Spleen (tissue), 11 donors: ENCODE results near the gene CRHBP. TPM values are rescaled to one million over a fixed set of nuclear protein-coding genes. Genes with fewer than 3 reads are reported as not detected.

Experiments used
- DNase-seq: peaks from one replicate; pipeline ENCODE4 v3.0.0-alpha.2; 2020
- H3K27ac ChIP-seq, 8 donors: fragments of 200-600 bp; sonication (generic) in 7 of 8; 1 replicate in 4 of 8; 2 replicates in 4 of 8; pipeline versions ENCODE4 v1.5.0 to v1.8.0; 2016 to 2021; ENCODE audit warnings: inconsistent platforms in 4 of 8, mild to moderate bottlenecking in 4 of 8, moderate library complexity in 1 of 8
- H3K27me3 ChIP-seq, 7 donors: fragments of 200-600 bp; sonication (generic) in 6 of 7; replicated peaks in 1 of 7; 1 replicate in 4 of 7; 2 replicates in 3 of 7; pipeline versions ENCODE4 v1.5.0 to v1.8.0; 2016 to 2021; ENCODE audit warnings: inconsistent platforms in 3 of 7, mild to moderate bottlenecking in 1 of 7
- H3K36me3 ChIP-seq, 6 donors: fragments of 200-600 bp; sonication (generic) in 5 of 6; 1 replicate in 4 of 6; 2 replicates in 2 of 6; pipeline versions ENCODE4 v1.5.0 to v1.8.0; 2016 to 2021; ENCODE audit warnings: inconsistent platforms in 2 of 6
- H3K4me1 ChIP-seq, 6 donors: fragments of 200-600 bp; sonication (generic) in 5 of 6; 1 replicate in 3 of 6; 2 replicates in 3 of 6; pipeline versions ENCODE4 v1.5.0 to v1.8.0; 2016 to 2021; ENCODE audit warnings: inconsistent platforms in 3 of 6
- H3K4me3 ChIP-seq, 8 donors: fragments of 200-600 bp; sonication (generic) in 7 of 8; 1 replicate in 4 of 8; 2 replicates in 4 of 8; pipeline versions ENCODE4 v1.5.0 to v1.8.0; 2016 to 2021; ENCODE audit warnings: inconsistent platforms in 4 of 8, mild to moderate bottlenecking in 4 of 8, moderate library complexity in 2 of 8
- H3K9me3 ChIP-seq, 8 donors: fragments of 200-600 bp; sonication (generic) in 7 of 8; 1 replicate in 4 of 8; 2 replicates in 4 of 8; pipeline versions ENCODE4 v1.5.0 to v1.8.0; 2016 to 2021; ENCODE audit warnings: inconsistent platforms in 4 of 8
- CTCF ChIP-seq, 11 experiments: fragments of 200-600 bp in 7 of 11; fragments of 450-650 bp in 4 of 11; sonication (generic) in 4 of 11; IDR thresholded peaks in 8 of 11; conservative IDR thresholded peaks in 3 of 11; 1 replicate in 7 of 11; 2 replicates in 4 of 11; pipeline versions ENCODE4 v1.4.0 to v1.8.0; 2016 to 2021; ENCODE audit warnings: antibody characterized with exemption in 11 of 11, inconsistent platforms in 4 of 11, mild to moderate bottlenecking in 1 of 11
- POLR2A ChIP-seq, 3 donors: fragments of 450-650 bp; IDR thresholded peaks; one replicate each; pipeline ENCODE4 v1.5.1; 2017; ENCODE audit warnings: antibody characterized with exemption in 3 of 3, mild to moderate bottlenecking in 1 of 3
- POLR2AphosphoS5 ChIP-seq, 3 donors: sonication (generic); formaldehyde crosslinking; IDR thresholded peaks; one replicate each; pipeline ENCODE4 v1.5.1; 2017; ENCODE audit warnings: antibody characterized with exemption in 3 of 3
- WGBS, 5 donors: extraction: QIAGEN DNeasy Blood & Tissue Kit in 3 of 5; methylation state at CpG; one replicate each; pipeline versions ENCODE4 v1.1.5 to v1.1.7; 2013 to 2018; 5-methylcytosine and 5-hydroxymethylcytosine counted together
- intact Hi-C: fragments of 100-400 bp; cut with DNase I; formaldehyde crosslinking; loops from one replicate; pipeline ENCODE4 v1.15.0; 2023; ENCODE audit warnings: low total_unique reads
- polyA plus RNA-seq, 3 donors: library from polyadenylated mRNA; stranded (reverse); fragments of 200-250 nt; gene quantifications; one replicate each; pipeline ENCODE4 v1.2.1, GENCODE V29; 2013
- total RNA-seq, 7 donors: library from RNA; depleted of rRNA in 3 of 7; stranded (reverse); fragments of >200 nt in 3 of 7; fragmentation: NEBNext Ultra II Directional in 4 of 7; extraction: Animal tissue kit (Norgen Biotek cat#: 25700) in 4 of 7; gene quantifications; one replicate each; pipeline versions ENCODE4 v1.1.0 to v1.2.1, GENCODE V29; 2016 to 2021
- donor health status: healthy with polysubstance abuse.
- donor health status: DM: no; HTN: no; CAD: no; lungs with moderate emphysema.
- donor health status: DM: no; HTN: no; CAD: no.
- donor health status: Bipolar disorder and iron deficiency.
- donor health status: healthy.
- donor health status: DM: no; HTN: no; CAD: no.
- donor health status: DM: yes; HTN: yes; CAD: no.

Gene CRHBP
- total and polyA plus RNA-seq, 10 donors: 8.7 to 147 (median 47.9) TPM

- H3K27ac ChIP-seq: no peak overlapping the region
- no peak overlapping the region for H3K4me3 ChIP-seq
- WGBS, 5 donors: 69 to 87% (median 86%) methylated on average over 2 of the region's 2 CpGs
- H3K27me3 ChIP-seq: no peaks in the 10 kb centered on the region
- peaks cover 0 to 7% (median 0%) of the 10 kb centered on the region in 6 donors for H3K36me3 ChIP-seq
- H3K4me1 ChIP-seq: no peaks in the 10 kb centered on the region
- intact Hi-C loops: no loop called here
- TF ChIP-seq POLR2A (IDR thresholded peaks at IDR 0.05): no peak
- TF ChIP-seq POLR2AphosphoS5 (IDR thresholded peaks at IDR 0.05): no peak
- TF ChIP-seq CTCF (IDR thresholded peaks at IDR 0.05 in 8 of 11, conservative IDR thresholded peaks at IDR 0.05 in 3 of 11): no peak
- no peak for DNase-seq
- H3K9me3 ChIP-seq: no peaks in the 10 kb centered on the region
These were observed 19.8 kb downstream of the CRHBP start for GRCh38 chr5:76972689-76973088.

- intact Hi-C loops: no loop called here
- WGBS, 5 donors: 58 to 75% (median 71%) methylated on average over 2 of the region's 2 CpGs
- no peaks in the 10 kb centered on the region for H3K4me1 ChIP-seq
- TF ChIP-seq POLR2A (IDR thresholded peaks at IDR 0.05): no peak
- no peak for TF ChIP-seq POLR2AphosphoS5 (IDR thresholded peaks at IDR 0.05)
- TF ChIP-seq CTCF (IDR thresholded peaks at IDR 0.05 in 8 of 11, conservative IDR thresholded peaks at IDR 0.05 in 3 of 11): no peak
- no peaks in the 10 kb centered on the region for H3K27me3 ChIP-seq
- no peak overlapping the region for H3K27ac ChIP-seq
- no peaks in the 10 kb centered on the region for H3K9me3 ChIP-seq
- no peaks in the 10 kb centered on the region for H3K36me3 ChIP-seq
- no peak overlapping the region for H3K4me3 ChIP-seq
- DNase-seq: no peak
These were observed 21.9 kb downstream of the CRHBP start for GRCh38 chr5:76974785-76975184.

DNA sequence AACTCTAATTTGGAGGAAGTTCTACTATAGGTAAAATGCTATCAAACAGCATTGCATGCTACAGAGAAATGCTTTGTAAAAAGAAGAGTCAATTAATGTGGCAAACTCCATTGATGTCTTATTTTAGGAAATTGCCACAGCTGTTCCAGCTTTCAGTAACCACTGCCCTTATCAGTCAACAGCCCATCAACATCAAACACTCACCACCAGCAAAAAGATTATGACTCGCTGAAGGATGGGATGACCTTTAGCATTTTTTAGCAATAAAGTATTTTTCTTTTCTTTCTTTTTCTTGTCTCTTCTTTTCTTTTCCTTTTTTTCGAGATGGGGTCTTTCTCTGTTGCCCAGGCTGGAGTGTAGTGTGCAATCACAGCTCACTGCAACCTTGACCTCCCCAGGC is 26.0 kb downstream of the CRHBP start:
- Histone ChIP-seq H3K4me1 (no peaks in the 10 kb centered on the region), H3K27me3 (no peaks in the 10 kb centered on the region), H3K27ac (no peak overlapping the region), H3K4me3 (no peak overlapping the region), H3K36me3 (no peaks in the 10 kb centered on the region), H3K9me3 (no peaks in the 10 kb centered on the region)
- no peak for DNase-seq
- 71 to 89% (median 85%) methylated on average over 2 of the region's 2 CpGs for WGBS, 5 donors
- TF ChIP-seq CTCF (IDR thresholded peaks at IDR 0.05 in 8 of 11, conservative IDR thresholded peaks at IDR 0.05 in 3 of 11) (no peak), POLR2A (IDR thresholded peaks at IDR 0.05) (no peak), POLR2AphosphoS5 (IDR thresholded peaks at IDR 0.05) (no peak)
- intact Hi-C loops: no loop called here

DNA sequence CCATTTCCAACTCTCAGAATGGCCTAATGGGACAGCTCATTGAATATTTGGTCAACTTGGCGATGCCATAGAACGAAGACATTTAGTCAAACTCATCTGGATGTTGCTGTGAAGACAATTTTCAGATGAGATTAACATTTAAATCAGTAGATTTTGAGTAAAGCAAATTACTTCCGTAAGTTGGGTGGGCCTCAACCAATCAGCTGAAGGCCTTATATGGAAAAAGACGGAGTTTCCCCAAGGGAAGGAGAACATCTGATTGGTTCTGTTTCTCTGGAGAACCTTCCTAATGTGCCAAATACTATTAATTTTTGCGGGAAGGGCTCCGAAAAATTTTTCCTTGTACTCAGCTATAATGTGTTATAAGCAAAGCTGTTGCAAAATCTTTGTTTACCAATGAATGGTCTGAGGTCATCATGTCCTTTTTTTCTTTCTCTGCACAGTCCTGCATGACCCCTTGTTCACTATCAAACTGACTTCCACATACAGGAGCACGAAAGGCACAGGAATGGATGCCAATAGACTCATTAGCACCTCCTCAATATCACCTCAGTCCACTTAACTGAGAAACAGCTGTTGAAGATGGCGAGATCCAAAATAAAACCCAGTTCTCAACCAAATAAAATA is 27.8 kb downstream of the CRHBP start:
- no peaks in the 10 kb centered on the region for H3K9me3 ChIP-seq
- no peak for TF ChIP-seq POLR2A (IDR thresholded peaks at IDR 0.05)
- no peak for TF ChIP-seq POLR2AphosphoS5 (IDR thresholded peaks at IDR 0.05)
- no peak for TF ChIP-seq CTCF (IDR thresholded peaks at IDR 0.05 in 8 of 11, conservative IDR thresholded peaks at IDR 0.05 in 3 of 11)
- H3K27ac ChIP-seq: no peak overlapping the region
- no peaks in the 10 kb centered on the region for H3K4me1 ChIP-seq
- no peaks in the 10 kb centered on the region for H3K36me3 ChIP-seq
- no peak for DNase-seq
- H3K27me3 ChIP-seq: no peaks in the 10 kb centered on the region
- H3K4me3 ChIP-seq: no peak overlapping the region
- intact Hi-C loops: no loop called here
- WGBS, 5 donors: 71 to 90% (median 84%) methylated on average over 8 of the region's 8 CpGs
